ACC112 (cell line): Measurements from ENCODE around the gene KIF26B.

Source experiments
- H2AFZ ChIP-seq: fragments of 200-600 bp; sonication (generic); one replicate; pipeline ENCODE4 v1.6.0; 2017; ENCODE audit warnings: antibody characterized with exemption, low read length; ENCODE audit not compliant: unreplicated experiment
- H3K27ac ChIP-seq: fragments of 200-600 bp; sonication (generic); 2 replicates; pipeline ENCODE4 v1.5.1; 2014; ENCODE audit warnings: low read depth, mild to moderate bottlenecking, antibody characterized with exemption, low read length, moderate library complexity
- H3K27me3 ChIP-seq: fragments of 200-600 bp; sonication (generic); 2 replicates; pipeline ENCODE4 v1.6.1; 2014; ENCODE audit warnings: mild to moderate bottlenecking, antibody characterized with exemption, low read length, moderate library complexity, mixed read lengths; ENCODE audit not compliant: insufficient read depth
- H3K36me3 ChIP-seq: fragments of 200-600 bp; sonication (generic); 2 replicates; pipeline ENCODE4 v1.6.1; 2016; ENCODE audit warnings: mild to moderate bottlenecking, antibody characterized with exemption, low read length, moderate library complexity, mixed read lengths; ENCODE audit not compliant: insufficient read depth
- H3K4me1 ChIP-seq: fragments of 200-600 bp; sonication (generic); one replicate; pipeline ENCODE4 v1.6.1; 2016; ENCODE audit warnings: low read length, mixed read lengths; ENCODE audit not compliant: insufficient read depth, unreplicated experiment, control insufficient read depth
- H3K4me3 ChIP-seq: fragments of 200-600 bp; sonication (generic); 2 replicates; pipeline ENCODE4 v1.5.1; 2014; ENCODE audit warnings: mild to moderate bottlenecking, low read depth, low read length
- H3K79me2 ChIP-seq: fragments of 200-600 bp; sonication (generic); one replicate; pipeline ENCODE4 v1.6.0; 2016; ENCODE audit warnings: low read length; ENCODE audit not compliant: control insufficient read depth, unreplicated experiment, insufficient read depth

Gene KIF26B

GRCh38 chr1:245241526-245242130, 86.8 kb downstream of the KIF26B start:
- Histone ChIP-seq H2AFZ (no peak overlapping the region), H3K27ac (no peak overlapping the region), H3K4me3 (no peak overlapping the region), H3K79me2 (no peaks in the 10 kb centered on the region), H3K36me3 (no peaks in the 10 kb centered on the region), H3K27me3 (no peaks in the 10 kb centered on the region), H3K4me1 (no peaks in the 10 kb centered on the region)

GRCh38 chr1:245242989-245243388, 88.2 kb downstream of the KIF26B start:
- Histone ChIP-seq H3K79me2 (no peaks in the 10 kb centered on the region), H3K36me3 (no peaks in the 10 kb centered on the region), H3K4me3 (no peak overlapping the region), H3K27me3 (no peaks in the 10 kb centered on the region), H3K27ac (no peak overlapping the region), H2AFZ (no peak overlapping the region), H3K4me1 (no peaks in the 10 kb centered on the region)

GRCh38 chr1:245245021-245245667, 90.4 kb downstream of the KIF26B start:
- H3K4me3 ChIP-seq, result no peak overlapping the region
- H3K27ac ChIP-seq, result no peak overlapping the region
- no peaks in the 10 kb centered on the region for H3K4me1 ChIP-seq
- no peaks in the 10 kb centered on the region for H3K36me3 ChIP-seq
- H3K27me3 ChIP-seq, result no peaks in the 10 kb centered on the region
- H3K79me2 ChIP-seq, result no peaks in the 10 kb centered on the region
- H2AFZ ChIP-seq, result no peak overlapping the region

GRCh38 chr1:245246433-245246832, 91.6 kb downstream of the KIF26B start:
- Histone ChIP-seq H3K4me1 (no peaks in the 10 kb centered on the region), H3K27ac (no peak overlapping the region), H3K27me3 (no peaks in the 10 kb centered on the region), H3K36me3 (no peaks in the 10 kb centered on the region), H3K79me2 (no peaks in the 10 kb centered on the region), H3K4me3 (no peak overlapping the region), H2AFZ (no peak overlapping the region)

GRCh38 chr1:245247356-245247755, 92.6 kb downstream of the KIF26B start:
- no peak overlapping the region for H3K4me3 ChIP-seq
- H3K4me1 ChIP-seq, result no peaks in the 10 kb centered on the region
- H2AFZ ChIP-seq, result no peak overlapping the region
- H3K36me3 ChIP-seq, result no peaks in the 10 kb centered on the region
- H3K27me3 ChIP-seq, result no peaks in the 10 kb centered on the region
- no peaks in the 10 kb centered on the region for H3K79me2 ChIP-seq
- H3K27ac ChIP-seq, result no peak overlapping the region

DNA sequence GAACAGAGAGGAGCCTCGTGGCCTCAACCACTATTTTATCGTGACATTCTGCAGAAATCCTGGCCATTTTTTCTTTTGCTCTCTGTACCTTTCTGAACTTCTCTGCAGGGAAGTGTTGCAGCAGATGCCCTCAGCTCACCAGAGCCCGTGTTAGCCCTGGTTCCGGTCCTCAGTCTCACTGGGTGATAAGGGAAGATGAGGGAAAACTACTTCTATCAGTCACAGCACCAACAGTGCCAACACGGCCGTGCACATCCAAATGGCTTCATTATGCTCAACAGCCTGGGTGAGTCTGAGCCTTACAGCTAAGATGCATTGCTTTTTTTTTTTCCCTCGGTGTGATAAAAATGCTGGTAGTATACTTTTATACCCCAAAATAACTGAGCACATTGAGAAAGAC, 93.0 kb downstream of the KIF26B start:
- Histone ChIP-seq H3K27ac (no peak overlapping the region), H3K79me2 (no peaks in the 10 kb centered on the region), H3K4me3 (no peak overlapping the region), H3K36me3 (no peaks in the 10 kb centered on the region), H2AFZ (no peak overlapping the region), H3K4me1 (no peaks in the 10 kb centered on the region), H3K27me3 (no peaks in the 10 kb centered on the region)

DNA sequence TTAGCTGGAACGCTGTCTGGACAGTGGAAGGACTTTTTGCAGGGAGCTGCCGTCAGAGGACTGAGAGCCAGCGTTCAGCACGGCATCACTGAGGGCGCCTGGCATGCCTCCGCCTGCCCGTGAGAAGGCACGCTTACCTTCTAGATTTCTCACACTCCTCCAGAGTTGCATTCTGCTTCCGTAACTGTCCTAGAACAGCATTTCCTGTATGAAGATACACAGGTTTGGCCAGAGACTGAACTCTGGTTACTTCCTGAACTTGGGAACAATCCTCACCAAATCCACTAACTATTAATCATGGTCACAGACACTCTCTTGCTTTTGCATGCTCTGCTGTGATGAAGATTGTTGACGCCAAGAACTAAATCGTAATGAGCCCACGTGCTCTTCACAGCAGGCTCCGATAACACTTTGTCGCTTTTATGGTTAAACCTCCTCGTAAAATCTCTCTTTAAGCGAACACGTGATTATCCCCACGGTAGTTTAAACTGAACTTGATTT, 93.5 kb downstream of the KIF26B start:
- Histone ChIP-seq H3K36me3 (no peaks in the 10 kb centered on the region), H2AFZ (no peak overlapping the region), H3K79me2 (no peaks in the 10 kb centered on the region), H3K4me1 (no peaks in the 10 kb centered on the region), H3K27me3 (no peaks in the 10 kb centered on the region), H3K4me3 (no peak overlapping the region), H3K27ac (no peak overlapping the region)

- Histone ChIP-seq H3K36me3 (no peaks in the 10 kb centered on the region), H3K27me3 (no peaks in the 10 kb centered on the region), H3K4me3 (no peak overlapping the region), H3K4me1 (no peaks in the 10 kb centered on the region), H3K79me2 (no peaks in the 10 kb centered on the region), H2AFZ (no peak overlapping the region), H3K27ac (no peak overlapping the region)
Measured at GRCh38 chr1:245255783-245256182, 101.0 kb downstream of the KIF26B start.

DNA sequence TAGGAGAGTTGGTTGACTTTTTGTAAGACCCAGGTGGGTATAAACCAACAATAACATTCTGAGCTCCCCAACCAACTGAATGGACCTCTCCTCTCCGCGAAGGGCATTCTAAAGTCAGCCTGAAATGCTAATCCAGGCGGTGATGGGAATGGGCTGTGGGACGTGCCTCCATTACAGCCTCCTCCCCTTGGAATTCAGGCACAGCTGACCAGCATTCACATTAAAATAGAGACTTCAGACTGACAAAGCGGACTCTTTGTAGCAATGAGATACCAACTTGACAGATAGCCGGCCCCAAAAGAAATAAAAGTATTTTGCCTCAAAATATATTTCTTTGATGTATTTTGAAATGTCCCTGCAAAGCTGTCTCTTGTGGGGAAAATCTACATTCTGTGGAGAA, 101.7 kb downstream of the KIF26B start:
- no peak overlapping the region for H3K27ac ChIP-seq
- H3K4me1 ChIP-seq, result no peaks in the 10 kb centered on the region
- no peaks in the 10 kb centered on the region for H3K36me3 ChIP-seq

DNA sequence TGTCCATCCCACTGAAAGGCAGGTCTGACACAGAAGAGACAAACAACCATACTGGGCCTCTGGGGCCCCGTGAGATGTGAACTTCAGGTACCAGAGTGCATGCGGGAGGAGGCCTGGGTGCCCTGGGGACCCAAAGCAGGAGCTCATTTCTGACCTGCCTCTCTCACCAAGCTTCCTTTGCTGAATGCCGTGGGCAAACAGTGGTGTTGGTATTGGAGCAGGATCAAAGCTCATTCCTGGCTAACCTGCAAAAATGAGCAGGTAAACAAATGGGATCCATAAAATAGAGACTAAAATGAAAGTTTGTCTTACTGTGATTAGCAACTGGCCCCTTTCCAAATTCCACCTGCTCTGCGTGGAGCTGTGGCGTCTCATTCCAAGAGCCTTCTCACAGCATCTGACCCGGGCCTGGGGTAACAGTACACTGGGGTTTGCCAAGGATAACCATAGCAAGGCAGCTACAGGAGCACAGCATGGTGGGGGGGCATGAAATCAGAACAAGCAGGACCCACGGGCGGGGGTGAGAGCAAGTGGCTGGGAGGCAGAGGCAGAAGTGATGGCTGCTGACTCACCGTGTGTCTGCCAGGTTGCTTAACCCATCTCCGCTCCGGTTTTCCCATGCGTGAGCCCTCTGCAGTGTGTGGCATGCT, 103.6 kb downstream of the KIF26B start:
- no peak overlapping the region for H3K4me3 ChIP-seq
- H3K4me1 ChIP-seq, result no peaks in the 10 kb centered on the region
- H3K36me3 ChIP-seq, result no peaks in the 10 kb centered on the region
- no peaks in the 10 kb centered on the region for H3K27me3 ChIP-seq
- H3K79me2 ChIP-seq, result no peaks in the 10 kb centered on the region
- no peak overlapping the region for H3K27ac ChIP-seq
- H2AFZ ChIP-seq, result no peak overlapping the region

More for the DNA sequence above, 101.7 kb downstream of the KIF26B start:
- no peaks in the 10 kb centered on the region for H3K27me3 ChIP-seq
- H2AFZ ChIP-seq, result no peak overlapping the region
- H3K4me3 ChIP-seq, result no peak overlapping the region
- H3K79me2 ChIP-seq, result no peaks in the 10 kb centered on the region
